ENCODE results near the gene CES1.

Gene CES1

GRCh38 chr16:55832773-55833691, at the start of gene CES1:
Gene CES1, minus strand, starts transcription at chr16:55833096. Its CDS starts 41 bp downstream, at chr16:55833055.
- H3K4me3 ChIP-seq (ENCODE audit: low read depth, low read length) = no peak within 1 kb of the TSS
- no peak for TF ChIP-seq CTCF (IDR thresholded peaks at IDR 0.05; ENCODE audit: low read depth, low read length)

GRCh38 chr16:55876854-55877253, 44.0 kb upstream of the CES1 start:
- H3K4me3 ChIP-seq (ENCODE audit: low read depth, low read length) = no peak overlapping the region
- TF ChIP-seq CTCF (IDR thresholded peaks at IDR 0.05; ENCODE audit: low read depth, low read length) = no peak

- no peak for TF ChIP-seq CTCF (IDR thresholded peaks at IDR 0.05; ENCODE audit: low read depth, low read length)
Measured at GRCh38 chr16:55875273-55875672, 42.4 kb upstream of the CES1 start, which contains the start of gene CES5A. Gene CES5A, minus strand, starts transcription at chr16:55875373. Its CDS starts 152 bp downstream, at chr16:55875221.

GRCh38 chr16:55873122-55873521, 40.2 kb upstream of the CES1 start:
- no peak for TF ChIP-seq CTCF (IDR thresholded peaks at IDR 0.05; ENCODE audit: low read depth, low read length)
- no peak overlapping the region for H3K4me3 ChIP-seq (ENCODE audit: low read depth, low read length)

More at GRCh38 chr16:55875273-55875672, 42.4 kb upstream of the CES1 start, which contains the start of gene CES5A:
- no peak within 1 kb of the TSS for H3K4me3 ChIP-seq (ENCODE audit: low read depth, low read length)

- TF ChIP-seq CTCF (IDR thresholded peaks at IDR 0.05; ENCODE audit: low read depth, low read length) = no peak
Measured at GRCh38 chr16:55872130-55872529, 39.2 kb upstream of the CES1 start.

GRCh38 chr16:55871411-55872038, 38.6 kb upstream of the CES1 start:
- no peak for TF ChIP-seq CTCF (IDR thresholded peaks at IDR 0.05; ENCODE audit: low read depth, low read length)
- H3K4me3 ChIP-seq (ENCODE audit: low read depth, low read length) = no peak overlapping the region

More at GRCh38 chr16:55872130-55872529, 39.2 kb upstream of the CES1 start:
- no peak overlapping the region for H3K4me3 ChIP-seq (ENCODE audit: low read depth, low read length)

GRCh38 chr16:55868980-55869379, 36.1 kb upstream of the CES1 start:
- TF ChIP-seq CTCF (IDR thresholded peaks at IDR 0.05; ENCODE audit: low read depth, low read length) = no peak
- no peak overlapping the region for H3K4me3 ChIP-seq (ENCODE audit: low read depth, low read length)

Measured in WI38 (cell line).